GM21423 (cell line): ENCODE measurements around the gene MTAP.
A peak's percentile ranks its signal among the peaks of the same experiment; 100 is the strongest.
"Not testable (repeated sequence)": the region's sequence is repeated elsewhere in the genome, so short reads cannot be mapped to it uniquely, and the experiment has no call there.

ENCODE experiments used
- ATAC-seq: cut with Tn5 transposase; IDR thresholded peaks from one replicate; pipeline ENCODE4 v1.9.1; 2021; ENCODE audit warnings: mild to moderate bottlenecking, moderate library complexity; ENCODE audit not compliant: unreplicated experiment

Gene MTAP

DNA sequence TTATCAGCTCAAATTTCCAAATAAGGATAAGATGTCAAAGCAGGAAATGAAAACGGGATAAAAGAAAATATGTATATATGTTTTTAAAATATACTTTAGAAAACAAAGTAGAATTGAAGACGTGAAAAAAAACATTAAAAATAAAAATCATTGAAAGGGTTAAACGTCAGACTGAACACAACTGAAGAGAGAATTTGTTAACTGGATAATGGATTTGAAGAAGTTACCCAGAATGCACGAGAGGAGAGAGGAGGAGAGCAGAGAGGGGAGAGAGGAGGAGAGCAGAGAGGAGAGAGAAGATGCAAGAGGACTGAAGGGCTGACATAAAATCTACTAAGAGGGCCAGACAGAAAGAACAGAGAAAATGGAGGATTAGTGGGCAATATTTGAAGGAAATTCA is 103.8 kb downstream of the MTAP start:
- ATAC-seq = no peak

DNA sequence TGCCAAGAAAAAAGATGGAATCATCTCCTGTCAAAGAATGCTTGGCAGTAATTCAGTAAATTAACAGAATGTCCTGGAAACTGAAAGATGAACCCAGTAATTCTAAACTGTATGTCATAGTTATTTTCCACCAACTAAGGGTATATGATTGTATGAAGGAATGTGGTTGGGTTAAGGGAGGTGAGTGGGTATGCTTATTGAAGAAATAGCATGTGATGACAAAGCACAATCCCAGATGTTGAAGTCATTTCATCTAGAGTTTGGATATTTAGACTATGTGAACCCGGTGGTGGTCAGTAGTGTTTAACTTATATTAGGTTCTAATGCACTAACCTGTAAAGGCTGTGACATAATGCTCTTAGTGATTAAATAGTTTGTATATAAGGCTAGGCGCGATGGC is 104.4 kb downstream of the MTAP start:
- ATAC-seq = no peak

DNA sequence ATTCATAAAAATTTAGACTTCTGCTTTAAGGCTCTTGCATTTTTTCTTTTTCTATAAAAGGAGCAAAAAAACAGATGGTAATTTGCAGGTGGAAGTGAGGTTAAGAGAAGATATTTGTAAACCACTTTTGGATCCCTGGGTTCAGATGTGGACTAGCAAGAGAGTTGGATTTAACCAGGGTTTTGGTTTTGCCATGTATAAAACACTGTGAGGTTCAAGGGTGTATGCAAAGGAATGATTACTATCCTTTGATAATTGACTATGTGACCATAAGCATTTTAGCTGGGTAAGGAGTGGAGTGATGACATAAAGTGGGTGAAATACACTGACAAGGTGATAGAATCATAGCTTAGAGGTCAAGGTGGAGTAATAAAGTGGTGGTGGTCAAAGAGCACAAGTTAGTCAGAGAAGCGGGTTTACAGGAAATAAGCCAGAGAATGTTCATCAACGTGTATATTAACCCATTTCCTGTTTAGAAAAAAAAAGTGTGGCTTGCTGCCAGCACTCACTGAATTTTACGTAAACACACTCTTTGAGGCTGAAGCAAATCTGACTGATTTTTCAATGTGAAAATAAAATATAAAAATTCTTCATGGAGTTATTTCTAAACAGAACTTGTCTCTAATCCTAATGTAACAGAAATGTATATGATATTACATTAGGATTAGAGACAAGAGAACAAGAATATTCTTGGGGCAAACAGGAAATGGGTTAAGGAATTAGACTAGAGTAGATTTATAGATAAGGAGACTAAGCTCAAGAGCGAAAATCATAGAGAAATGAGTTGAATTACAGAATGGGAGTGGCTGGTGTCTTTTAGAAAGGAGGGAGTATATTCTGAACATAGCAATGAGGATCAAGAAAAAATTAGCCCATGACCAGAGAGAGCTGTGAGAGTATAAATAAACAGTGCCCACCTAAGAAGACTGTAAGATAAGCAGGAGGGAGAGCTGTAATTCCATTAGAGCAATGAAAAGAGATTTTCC is 117.2 kb downstream of the MTAP start:
- ATAC-seq = peak; percentile 92

DNA sequence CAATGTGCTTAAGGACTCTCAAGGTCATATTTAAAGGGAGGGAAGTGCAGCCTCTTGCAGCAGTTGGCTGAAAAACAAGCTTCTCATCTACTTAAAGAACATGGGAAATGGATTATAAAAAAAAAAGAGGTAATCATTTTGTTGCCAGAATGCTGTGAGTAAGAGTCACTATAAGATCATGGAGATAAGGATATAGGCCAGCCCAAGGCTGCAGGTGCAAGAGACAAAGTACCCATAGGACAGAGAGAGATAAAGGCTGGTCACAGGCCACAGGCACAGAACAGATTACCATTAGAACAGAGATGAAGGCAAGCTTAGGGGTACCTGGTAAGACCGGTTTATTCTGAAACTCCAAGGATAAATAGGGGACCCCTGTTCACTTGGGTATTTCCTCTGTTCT is 121.3 kb downstream of the MTAP start:
- no peak for ATAC-seq

DNA sequence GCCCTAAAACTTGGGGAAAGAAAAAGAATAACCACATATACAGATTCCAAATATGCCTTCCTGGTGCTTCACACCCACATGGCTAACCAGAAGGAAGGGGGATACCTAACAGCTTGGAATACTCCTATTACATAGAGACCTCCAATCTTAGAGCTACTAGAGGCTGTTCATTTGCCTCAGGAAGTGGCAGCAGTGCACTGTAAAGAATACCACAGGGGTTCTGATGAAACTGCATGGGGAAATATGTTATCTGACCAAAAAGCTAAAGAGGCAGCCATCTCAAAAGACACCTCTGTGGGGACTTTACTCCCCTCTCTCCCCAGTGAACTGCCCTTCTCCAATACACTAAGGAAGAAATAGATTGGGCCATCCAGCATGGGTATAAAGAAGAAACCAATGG is 125.3 kb downstream of the MTAP start:
- no peak for ATAC-seq

DNA sequence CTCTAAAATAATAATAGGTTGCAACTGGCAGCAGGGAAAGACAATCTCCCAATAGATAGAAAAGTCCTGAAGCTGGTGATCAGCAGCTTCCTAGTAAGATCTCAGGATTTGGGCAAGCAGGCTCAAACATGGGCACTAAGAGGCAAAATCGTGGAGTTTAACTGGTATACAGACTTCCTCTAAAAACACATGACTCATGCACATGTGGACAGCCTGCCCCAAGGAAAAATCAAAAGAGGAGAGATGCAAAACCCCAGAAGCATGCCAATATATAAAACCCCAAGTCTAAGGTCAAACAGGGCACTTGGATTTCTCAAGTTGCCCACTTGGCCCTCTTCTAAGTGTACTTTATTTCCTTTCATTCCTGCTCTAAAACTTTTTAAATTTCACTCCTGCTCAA is 129.0 kb downstream of the MTAP start:
- ATAC-seq = no peak

DNA sequence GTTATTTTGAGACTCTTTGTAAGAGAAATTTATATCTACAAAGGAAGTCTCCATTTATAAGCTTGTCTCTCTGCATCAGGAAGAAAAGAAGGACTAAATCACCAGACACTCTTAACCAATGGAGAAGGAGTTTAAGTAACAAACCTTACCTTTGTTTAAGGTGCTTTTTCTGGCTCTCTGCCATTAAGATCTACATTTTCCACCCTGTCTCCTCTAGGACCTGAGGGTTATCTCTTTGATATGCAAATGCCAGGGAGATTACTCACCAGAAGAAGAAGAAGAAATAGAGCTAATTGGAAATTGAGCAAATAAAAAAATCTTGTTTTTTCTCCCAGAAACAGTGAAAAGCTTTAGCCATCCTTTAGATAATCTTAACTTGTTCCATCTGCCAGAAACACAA is 130.8 kb downstream of the MTAP start:
- ATAC-seq = no peak

DNA sequence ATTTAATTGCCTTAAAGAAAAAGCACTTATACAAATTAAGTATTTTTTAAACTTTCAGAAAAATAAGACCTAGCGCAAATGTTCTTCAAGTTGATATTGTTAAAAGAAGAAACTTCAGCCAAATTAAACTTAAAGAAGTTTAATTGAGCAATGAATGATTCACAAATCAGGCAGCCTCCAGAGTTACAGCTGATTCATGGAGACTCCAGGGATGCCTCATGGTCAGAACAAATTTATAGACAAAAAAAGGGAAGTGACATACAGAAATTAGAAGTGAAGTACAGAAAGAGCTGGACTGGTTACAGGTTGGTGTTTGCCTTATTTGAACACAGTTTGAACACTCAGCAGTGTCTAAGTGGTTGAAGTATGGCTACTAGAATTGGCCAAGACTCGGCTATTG is 131.4 kb downstream of the MTAP start:
- ATAC-seq = no peak

DNA sequence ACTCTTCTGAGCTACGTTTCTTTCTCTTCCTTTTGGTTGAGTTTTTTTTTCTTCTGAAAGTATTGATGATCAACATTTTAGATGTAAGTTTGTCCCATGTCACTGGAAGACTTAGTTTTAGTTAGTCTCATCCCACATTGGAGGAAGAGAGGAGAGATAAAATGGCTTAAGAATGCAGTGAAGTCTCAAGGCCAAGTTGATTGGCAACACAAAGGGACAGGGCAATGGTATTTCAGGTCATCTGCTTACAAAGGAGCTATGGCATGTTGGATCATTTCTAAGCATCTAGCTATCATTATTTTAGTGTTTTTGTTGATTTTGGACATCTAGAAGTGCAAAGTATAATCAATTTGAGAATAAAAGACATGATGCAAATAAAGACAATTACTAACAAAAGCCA is 133.2 kb downstream of the MTAP start:
- ATAC-seq = no peak

DNA sequence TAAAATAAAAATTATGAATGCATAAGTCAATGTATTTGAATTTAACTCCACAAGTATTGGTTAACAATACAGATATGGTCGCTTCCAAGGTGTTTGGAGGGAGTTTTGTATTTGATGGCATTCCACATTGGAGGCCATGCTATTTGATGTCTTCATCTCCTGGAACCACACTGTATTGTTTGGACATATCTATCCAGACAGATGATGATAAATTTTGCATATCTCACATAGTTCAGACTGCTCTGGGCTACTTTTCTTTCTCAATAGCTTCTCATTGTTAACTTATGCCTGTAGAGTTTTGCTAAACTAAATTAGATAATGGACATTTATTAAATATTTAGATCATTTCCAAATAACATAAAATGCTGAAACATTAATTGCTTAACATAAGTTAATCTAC is 133.7 kb downstream of the MTAP start:
- no peak for ATAC-seq

DNA sequence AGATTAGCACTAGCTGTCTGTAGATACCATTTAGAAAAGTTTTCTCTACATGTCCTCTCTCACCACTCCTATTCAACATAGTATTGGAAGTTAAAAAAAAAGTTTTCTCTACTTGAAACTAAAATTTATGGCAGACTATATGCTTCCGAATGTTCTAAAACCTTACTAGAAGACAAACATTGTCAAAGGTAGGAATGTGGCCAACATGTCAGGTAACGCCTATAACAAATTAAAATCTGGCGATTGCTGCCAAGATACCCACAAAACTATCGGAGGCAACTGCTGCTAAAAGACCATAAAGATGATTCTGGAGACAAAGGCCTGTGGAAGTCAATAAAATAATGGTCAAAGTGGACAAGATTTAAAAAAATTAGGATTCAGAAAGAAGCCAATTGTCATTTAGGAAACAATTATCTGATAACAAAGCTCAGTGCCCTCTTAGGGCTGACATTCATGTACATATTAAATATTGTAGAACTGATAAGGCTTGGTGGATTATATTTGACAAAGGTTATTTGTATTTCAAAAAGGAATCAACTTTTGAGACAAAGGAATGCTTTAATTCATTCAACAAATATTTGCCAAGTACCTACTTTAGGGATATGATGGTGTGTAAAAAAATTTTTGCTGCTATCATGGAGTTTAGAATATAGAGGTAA is 139.0 kb downstream of the MTAP start:
- ATAC-seq = no peak

DNA sequence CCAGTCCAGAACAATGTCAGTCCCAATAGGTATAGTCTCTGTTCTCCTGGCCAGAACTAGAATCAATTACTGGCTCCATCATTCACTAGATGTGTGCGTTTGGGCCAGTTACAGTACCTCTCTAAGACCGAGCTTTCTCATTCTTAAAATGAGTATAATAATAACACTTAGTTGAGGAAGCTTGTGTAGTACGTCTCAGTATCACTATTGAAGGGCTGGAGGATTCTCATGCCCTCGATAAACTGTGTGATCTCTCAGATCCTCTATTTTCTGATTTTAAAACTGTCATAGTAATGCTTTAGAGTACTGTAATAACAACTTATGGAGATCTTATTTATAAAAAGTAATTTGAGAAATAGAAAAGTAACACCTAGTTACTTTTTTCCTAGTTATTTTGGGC is 141.0 kb downstream of the MTAP start:
- ATAC-seq = no peak

DNA sequence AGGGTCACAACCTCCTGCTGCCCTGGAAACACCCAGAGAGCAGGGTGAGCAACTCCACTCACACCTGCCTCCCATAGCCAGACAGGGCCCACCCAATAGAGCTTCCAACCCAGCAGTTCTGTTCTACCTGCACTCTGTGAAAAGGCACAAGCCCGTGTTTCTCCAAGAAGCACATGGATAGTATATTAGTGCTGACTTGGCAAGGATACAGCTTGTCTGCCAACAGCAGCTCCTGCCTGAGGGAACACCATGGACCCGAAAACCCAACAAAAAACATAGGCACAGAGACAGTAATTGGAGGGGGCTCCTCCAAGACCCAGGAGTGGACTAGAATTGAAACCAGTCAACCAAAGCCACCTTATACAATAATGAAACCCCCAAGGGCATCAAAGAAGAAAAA is 143.2 kb downstream of the MTAP start:
- ATAC-seq = no peak

DNA sequence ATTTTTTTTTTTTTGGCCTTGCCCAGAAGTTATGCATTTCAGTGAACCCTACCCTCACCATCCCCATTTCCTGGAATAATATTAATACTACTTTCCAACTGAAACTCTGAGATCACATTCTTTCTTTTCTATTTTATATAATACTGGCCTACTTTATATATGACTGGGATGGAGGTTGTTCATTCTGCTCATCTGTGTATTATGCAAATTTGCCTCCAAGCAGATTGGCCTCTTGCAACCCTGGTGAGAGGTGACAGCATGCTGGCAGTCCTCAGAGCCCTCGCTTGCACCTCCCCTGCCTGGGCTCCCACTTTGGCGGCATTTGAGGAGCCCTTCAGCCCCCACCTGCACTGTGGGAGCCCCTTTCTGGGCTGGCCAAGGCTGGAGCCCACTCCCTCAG is 156.4 kb downstream of the MTAP start:
- ATAC-seq = no peak

DNA sequence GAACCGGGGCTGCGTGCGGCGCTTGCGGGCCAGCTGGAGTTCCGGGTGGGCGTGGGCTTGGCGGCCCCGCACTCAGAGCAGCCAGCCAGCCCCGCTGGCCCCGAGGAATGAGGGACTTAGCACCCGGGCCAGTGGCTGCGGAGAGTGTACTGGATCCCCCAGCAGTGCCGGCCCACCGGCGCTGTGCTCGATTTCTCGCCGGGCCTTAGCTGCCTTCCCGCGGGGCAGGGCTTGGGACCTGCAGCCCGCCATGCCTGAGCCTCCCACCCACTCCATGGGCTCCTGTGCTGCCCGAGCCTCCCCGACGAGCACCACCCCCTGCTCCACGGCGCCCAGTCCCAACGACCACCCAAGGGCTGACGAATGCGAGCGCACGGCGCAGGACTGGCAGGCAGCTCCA is 156.8 kb downstream of the MTAP start:
- not testable (repeated sequence) for ATAC-seq

DNA sequence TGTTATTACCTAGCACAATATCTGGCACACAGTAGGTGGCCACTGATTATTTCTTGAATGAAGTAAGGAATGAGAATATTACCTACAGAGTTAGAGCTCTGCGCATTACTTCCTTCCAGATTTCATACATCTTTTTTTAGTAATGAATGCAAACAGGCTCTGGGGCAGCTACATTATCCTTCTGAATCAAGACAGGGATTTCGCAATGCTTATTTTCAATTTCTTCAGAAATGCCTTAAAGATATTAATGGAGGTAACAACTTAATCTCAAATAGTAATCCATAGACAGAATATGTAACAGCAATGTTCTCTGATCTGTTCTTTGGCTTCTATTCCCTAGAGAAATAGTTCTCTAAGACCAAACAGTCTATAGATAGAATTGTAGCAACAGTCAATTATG is 159.1 kb downstream of the MTAP start:
- no peak for ATAC-seq

DNA sequence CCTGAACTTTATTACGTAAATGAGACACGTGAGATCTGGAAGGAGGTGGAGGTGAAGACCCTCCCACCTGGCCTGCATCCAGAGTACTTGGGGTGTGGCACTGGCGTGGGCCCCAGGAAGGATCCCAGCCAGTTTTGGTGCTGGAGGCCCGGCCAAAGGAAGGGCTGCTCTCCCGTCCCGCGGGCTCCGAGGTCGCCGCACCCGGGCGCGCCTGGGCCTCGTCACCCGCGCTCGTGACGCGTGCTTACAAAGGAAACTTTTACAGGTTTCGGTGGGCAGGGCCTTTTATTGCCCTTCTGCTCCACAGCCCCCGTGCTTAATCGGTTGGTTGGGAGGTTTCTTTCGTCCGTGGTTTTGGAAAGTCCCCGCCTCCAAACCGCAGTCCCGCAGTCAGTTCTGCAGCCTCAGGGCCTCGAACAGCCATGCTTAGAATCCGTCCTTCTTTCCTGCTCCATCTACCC is 162.5 kb downstream of the MTAP start:
- peak; percentile 46 for ATAC-seq

DNA sequence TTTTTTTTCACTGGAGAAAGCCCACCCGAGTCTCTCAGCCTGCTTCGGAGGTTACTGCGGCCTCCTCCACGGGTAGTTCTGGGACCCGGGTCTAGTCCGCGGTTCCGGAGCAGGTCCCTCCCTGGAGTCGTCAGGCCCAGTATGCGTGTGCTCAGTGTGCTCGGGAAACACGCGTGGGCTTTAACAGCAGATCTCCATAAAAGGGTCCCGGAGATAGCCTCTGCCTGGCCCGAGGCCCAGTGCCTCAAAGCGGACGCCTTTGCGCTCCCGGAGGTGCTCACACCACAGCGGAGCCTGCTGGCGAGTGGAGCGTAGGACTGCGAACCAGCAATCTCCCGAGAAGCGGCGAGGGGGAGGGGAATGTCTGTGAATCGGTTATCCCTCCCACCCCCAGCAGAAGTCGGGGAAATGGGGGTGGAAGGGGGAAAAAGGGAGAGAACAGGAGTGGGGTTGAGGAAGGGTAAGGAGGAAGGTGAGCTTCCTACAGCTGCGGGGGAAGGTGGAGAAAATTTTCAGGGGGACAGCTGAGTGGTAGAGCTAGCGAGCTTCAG is 163.0 kb downstream of the MTAP start:
- ATAC-seq = peak; percentile 81

DNA sequence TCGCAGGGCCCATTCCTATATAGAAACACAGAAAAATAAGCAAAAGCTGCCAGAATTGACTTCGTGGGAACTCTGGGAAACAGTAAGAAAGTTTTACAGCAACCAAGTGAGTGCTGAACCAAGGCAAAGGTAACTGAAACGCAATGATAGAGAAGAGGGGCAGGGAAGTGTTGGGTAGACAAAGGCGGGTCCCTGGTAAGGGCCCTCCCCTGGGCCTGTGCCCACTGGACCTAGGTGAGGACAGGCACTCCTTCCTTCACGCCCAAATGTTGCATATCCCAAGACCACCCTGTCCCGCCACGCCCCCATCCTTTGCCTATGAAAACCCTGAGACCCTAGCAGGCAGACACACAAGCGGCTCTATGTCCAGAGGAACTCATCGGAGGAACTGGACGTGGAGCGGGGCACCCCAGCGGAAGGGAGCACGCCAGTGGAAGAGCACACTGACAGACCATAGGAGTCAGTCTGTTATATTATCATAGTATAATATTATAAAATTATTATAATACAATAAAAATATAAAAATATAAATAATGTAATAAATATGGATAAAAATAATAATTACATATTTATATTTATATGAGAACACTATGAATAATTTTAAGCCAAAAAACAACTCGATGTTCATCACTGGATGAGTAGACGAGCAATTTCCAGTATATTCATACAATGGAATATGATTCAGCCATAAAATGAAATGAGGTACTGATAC is 163.9 kb downstream of the MTAP start:
- no peak for ATAC-seq

DNA sequence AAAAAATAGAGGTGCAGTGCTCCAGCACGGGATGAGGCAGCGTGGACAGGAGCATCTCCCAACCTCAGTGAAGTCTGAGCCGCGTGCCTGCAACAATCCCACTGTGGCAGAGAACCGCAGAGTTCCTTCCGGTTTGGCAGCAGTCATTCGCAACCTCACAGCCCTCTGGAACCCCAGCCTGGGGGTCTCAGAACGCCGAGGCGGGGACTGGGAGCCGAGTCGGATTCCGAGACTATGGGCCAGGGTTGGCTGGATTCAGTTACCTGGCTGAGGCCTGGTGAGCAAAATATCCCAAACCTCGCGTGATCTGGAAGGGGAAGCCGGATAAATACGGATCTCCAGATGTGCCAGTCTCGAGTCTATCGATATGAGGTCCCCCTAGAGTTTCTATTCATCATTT is 164.7 kb downstream of the MTAP start:
- ATAC-seq = no peak

DNA sequence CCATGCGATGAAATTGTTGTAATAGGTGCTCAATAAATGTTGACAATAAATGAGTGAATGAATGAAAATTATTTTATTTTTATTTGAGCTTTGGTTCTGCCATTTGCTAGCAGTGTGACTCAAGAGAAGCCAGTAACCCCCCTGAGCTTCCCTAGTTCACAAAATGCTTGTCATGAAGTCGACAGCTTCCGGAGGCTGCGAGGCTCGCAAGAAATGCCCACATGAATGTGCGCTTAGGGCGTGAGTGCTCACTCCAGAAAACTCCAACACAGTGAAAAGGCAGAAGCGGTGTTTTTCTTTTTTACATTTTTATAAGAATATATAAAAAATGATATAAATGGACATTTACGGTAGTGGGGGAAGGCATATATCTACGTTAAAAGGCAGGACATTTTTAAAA is 165.3 kb downstream of the MTAP start:
- ATAC-seq = no peak
